GM23338 (cell line): ENCODE results near the gene CIAO2A. TPM values are rescaled to one million over a fixed set of nuclear protein-coding genes. Genes with fewer than 3 reads are reported as not detected.
A peak's percentile ranks its signal among the peaks of the same experiment; 100 is the strongest.

ENCODE experiments used
- ATAC-seq: fragments of 200-7000 bp; cut with Tn5 transposase; 3 replicates; pipeline ENCODE4 v1.9.1; 2020
- DNase-seq: peaks from one replicate; pipeline ENCODE4 v3.0.0-alpha.2; 2015; ENCODE audit warnings: low spot score
- H2AFZ ChIP-seq: fragments of 200-600 bp; sonication (generic); 2 replicates; pipeline ENCODE4 v1.8.0; 2016; ENCODE audit warnings: antibody characterized with exemption, mild to moderate bottlenecking, moderate library complexity
- H3F3A ChIP-seq: fragments of 200-600 bp; sonication (generic); replicated peaks from 2 replicates; pipeline ENCODE4 v1.8.0; 2017; ENCODE audit warnings: antibody characterized with exemption, mixed run types, low read depth
- H3K27ac ChIP-seq: fragments of 200-600 bp; sonication (generic); 2 replicates; pipeline ENCODE4 v1.6.1; 2016; ENCODE audit warnings: low read depth
- H3K27me3 ChIP-seq: fragments of 200-600 bp; sonication (generic); 2 replicates; pipeline ENCODE4 v1.8.0; 2016; ENCODE audit warnings: mild to moderate bottlenecking, mixed run types, moderate library complexity; ENCODE audit not compliant: insufficient read depth
- H3K36me3 ChIP-seq: fragments of 200-600 bp; sonication (generic); 2 replicates; pipeline ENCODE4 v1.8.0; 2016; ENCODE audit warnings: mild to moderate bottlenecking; ENCODE audit not compliant: insufficient read depth
- H3K4me1 ChIP-seq: fragments of 200-600 bp; sonication (generic); 2 replicates; pipeline ENCODE4 v1.8.0; 2016; ENCODE audit warnings: mild to moderate bottlenecking, moderate library complexity; ENCODE audit not compliant: insufficient read depth
- H3K4me2 ChIP-seq: fragments of 200-600 bp; sonication (generic); 2 replicates; pipeline ENCODE4 v1.7.1; 2017; ENCODE audit warnings: mixed run types
- H3K4me3 ChIP-seq: fragments of 200-600 bp; sonication (generic); 2 replicates; pipeline ENCODE4 v1.6.1; 2016; ENCODE audit warnings: mixed run types
- H3K79me2 ChIP-seq: fragments of 200-600 bp; sonication (generic); replicated peaks from 2 replicates; pipeline ENCODE4 v1.8.0; 2017; ENCODE audit warnings: mild to moderate bottlenecking; ENCODE audit not compliant: insufficient read depth
- H3K9me2 ChIP-seq: fragments of 200-600 bp; sonication (generic); 2 replicates; pipeline ENCODE4 v1.8.0; 2017; ENCODE audit not compliant: insufficient read depth
- H4K20me1 ChIP-seq: fragments of 200-600 bp; sonication (generic); replicated peaks from 2 replicates; pipeline ENCODE4 v1.8.0; 2017; ENCODE audit warnings: mild to moderate bottlenecking; ENCODE audit not compliant: insufficient read depth
- H3K27ac Mint-ChIP-seq: 2 replicates; pipeline ENCODE4 v1.8.0; 2020; ENCODE audit warnings: inconsistent platforms, mild to moderate bottlenecking, moderate library complexity, mixed read lengths
- H3K27me3 Mint-ChIP-seq: 3 replicates; pipeline ENCODE4 v1.8.0; 2022; ENCODE audit warnings: low read depth, mild to moderate bottlenecking, moderate library complexity, mixed read lengths, inconsistent platforms; ENCODE audit not compliant: insufficient read depth, poor library complexity
- H3K36me3 Mint-ChIP-seq: 3 replicates; pipeline ENCODE4 v1.8.0; 2021; ENCODE audit warnings: low read depth, mild to moderate bottlenecking, inconsistent platforms, moderate library complexity, mixed read lengths
- H3K4me1 Mint-ChIP-seq: 3 replicates; pipeline ENCODE4 v1.8.0; 2020; ENCODE audit warnings: mild to moderate bottlenecking, inconsistent platforms, mixed read lengths
- H3K4me3 Mint-ChIP-seq: 3 replicates; pipeline ENCODE4 v1.8.0; 2021; ENCODE audit warnings: moderate library complexity, mild to moderate bottlenecking, inconsistent platforms, mixed read lengths
- H3K9me3 Mint-ChIP-seq: 3 replicates; pipeline ENCODE4 v1.8.0; 2020; ENCODE audit warnings: moderate library complexity, mild to moderate bottlenecking, inconsistent platforms, mixed read lengths
- CREB1 ChIP-seq: fragments of 250-450 bp; sonication (Bioruptor Pico); IDR thresholded peaks from 2 replicates; pipeline ENCODE4 v1.5.0; 2020; ENCODE audit warnings: low read depth, mild to moderate bottlenecking, moderate library complexity
- CTCF ChIP-seq, 2 experiments: fragments of 200-600 bp in 1 of 2; sonication (generic) in 1 of 2; conservative IDR thresholded peaks; 2 replicates each; pipeline versions ENCODE4 v1.5.1 to v1.6.1; 2016 to 2017; ENCODE audit warnings: antibody characterized with exemption in 2 of 2, low read depth in 2 of 2, mild to moderate bottlenecking in 2 of 2, moderate library complexity in 1 of 2
- ETS1 ChIP-seq: IDR thresholded peaks from 2 replicates; pipeline ENCODE4 v1.6.1; 2016; ENCODE audit warnings: antibody characterized with exemption
- EZH2 ChIP-seq: fragments of 200-600 bp; sonication (generic); IDR thresholded peaks from one replicate; pipeline ENCODE4 v1.8.0; 2017; ENCODE audit warnings: antibody characterized with exemption, mild to moderate bottlenecking, low read depth; ENCODE audit not compliant: unreplicated experiment
- EZH2phosphoT487 ChIP-seq: fragments of 200-600 bp; sonication (generic); IDR thresholded peaks from one replicate; pipeline ENCODE4 v1.8.1; 2018; ENCODE audit warnings: antibody characterized with exemption; ENCODE audit not compliant: unreplicated experiment
- JUNB ChIP-seq: IDR thresholded peaks from one replicate; pipeline ENCODE4 v1.6.1; 2016; ENCODE audit warnings: antibody characterized with exemption; ENCODE audit not compliant: unreplicated experiment
- NANOG ChIP-seq: IDR thresholded peaks from 2 replicates; pipeline ENCODE4 v1.6.1; 2016; ENCODE audit warnings: antibody characterized with exemption, borderline replicate concordance
- POLR2AphosphoS5 ChIP-seq: IDR thresholded peaks from 2 replicates; pipeline ENCODE4 v1.6.1; 2016; ENCODE audit warnings: antibody characterized with exemption, low read depth
- STAT1 ChIP-seq: IDR thresholded peaks from one replicate; pipeline ENCODE4 v1.6.1; 2016; ENCODE audit warnings: antibody characterized with exemption; ENCODE audit not compliant: unreplicated experiment
- ZNF114 ChIP-seq: fragments of 250-450 bp; sonication (Bioruptor Pico); IDR thresholded peaks from 2 replicates; pipeline ENCODE4 v1.5.0; 2020; ENCODE audit warnings: mild to moderate bottlenecking, moderate library complexity
- ZNF331 ChIP-seq: fragments of 250-450 bp; sonication (Bioruptor Pico); IDR thresholded peaks from 2 replicates; pipeline ENCODE4 v1.5.0; 2020; ENCODE audit warnings: low read depth, mild to moderate bottlenecking, moderate library complexity
- polyA plus RNA-seq: library from polyadenylated mRNA; unstranded; fragments of >200 nt; fragmentation: Nextera tagmentation; extraction: Ambion mirVana; gene quantifications from 2 replicates; pipeline ENCODE4 v1.2.1, GENCODE V29; 2016
- total RNA-seq: library from RNA; depleted of rRNA; stranded (reverse); fragments of >200 nt; shearing (Covaris generic); gene quantifications from 2 replicates; pipeline ENCODE4 v1.2.3, GENCODE V29; 2014
- TF ChIP-seq, protein P1 (sequence below): IDR thresholded peaks from one replicate; pipeline ENCODE4 v1.6.1; 2018; ENCODE audit warnings: antibody characterized with exemption; ENCODE audit not compliant: unreplicated experiment

The CIAO2A gene
- total and polyA plus RNA-seq, 2 experiments from 2014 or later: 132 to 318 TPM

- no peak for TF ChIP-seq EZH2phosphoT487
- no peak for TF ChIP-seq CREB1
- TF ChIP-seq NANOG: no peak
- TF ChIP-seq JUNB: no peak
- no peak for TF ChIP-seq CTCF (conservative IDR thresholded peaks at IDR 0.05; ENCODE audit: low read depth in 2 of 2)
- no peak for TF ChIP-seq ETS1
- no peak for TF ChIP-seq POLR2AphosphoS5
- TF ChIP-seq STAT1: no peak
- TF ChIP-seq ZNF114 (CRISPR knock-in tag): no peak
- TF ChIP-seq EZH2: no peak
These were observed 44.8 kb upstream of the CIAO2A start (continued) for GRCh38 chr15:64138331-64138941.

DNA sequence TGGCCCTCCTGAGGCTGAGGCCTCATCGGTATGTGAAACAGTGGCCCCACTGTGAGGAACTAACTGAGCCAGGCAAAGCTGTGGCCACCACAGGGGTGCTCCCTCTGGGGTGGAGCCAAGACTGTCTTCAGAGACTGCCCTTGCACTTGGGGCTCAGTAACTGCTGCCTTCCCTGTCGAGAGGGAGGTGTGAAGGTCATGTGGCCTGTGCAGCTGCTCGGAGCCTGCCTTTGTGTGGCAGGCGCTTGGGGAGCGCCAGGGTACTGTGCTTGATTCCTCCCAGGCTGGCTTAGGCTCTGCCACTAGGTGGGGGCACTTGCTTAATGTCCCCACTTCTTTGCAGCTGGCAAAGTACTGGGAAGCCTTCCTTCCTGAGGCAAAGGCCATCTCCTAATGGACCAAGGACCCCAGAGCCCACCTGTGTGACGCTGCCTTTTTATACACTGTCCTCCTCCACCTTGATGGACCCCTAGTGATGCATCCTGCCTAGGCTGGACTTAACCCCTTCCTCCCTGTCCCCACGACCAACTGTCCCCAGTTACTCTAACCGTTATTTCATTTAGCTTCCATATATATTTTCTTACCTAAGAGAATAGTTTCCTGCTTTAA is 43.7 kb upstream of the CIAO2A start:
- ATAC-seq: peak; percentile 86

More for the DNA sequence above, 43.7 kb upstream of the CIAO2A start:
- TF ChIP-seq CREB1 (no peak), NANOG (no peak), ZNF331 (CRISPR knock-in tag) (no peak), POLR2AphosphoS5 (no peak), JUNB (no peak), CTCF (conservative IDR thresholded peaks at IDR 0.05; ENCODE audit: low read depth in 2 of 2) (peak; percentile 19 to 47; a peak in 3 of 4 replicates)
- TF ChIP-seq, protein P1, sequence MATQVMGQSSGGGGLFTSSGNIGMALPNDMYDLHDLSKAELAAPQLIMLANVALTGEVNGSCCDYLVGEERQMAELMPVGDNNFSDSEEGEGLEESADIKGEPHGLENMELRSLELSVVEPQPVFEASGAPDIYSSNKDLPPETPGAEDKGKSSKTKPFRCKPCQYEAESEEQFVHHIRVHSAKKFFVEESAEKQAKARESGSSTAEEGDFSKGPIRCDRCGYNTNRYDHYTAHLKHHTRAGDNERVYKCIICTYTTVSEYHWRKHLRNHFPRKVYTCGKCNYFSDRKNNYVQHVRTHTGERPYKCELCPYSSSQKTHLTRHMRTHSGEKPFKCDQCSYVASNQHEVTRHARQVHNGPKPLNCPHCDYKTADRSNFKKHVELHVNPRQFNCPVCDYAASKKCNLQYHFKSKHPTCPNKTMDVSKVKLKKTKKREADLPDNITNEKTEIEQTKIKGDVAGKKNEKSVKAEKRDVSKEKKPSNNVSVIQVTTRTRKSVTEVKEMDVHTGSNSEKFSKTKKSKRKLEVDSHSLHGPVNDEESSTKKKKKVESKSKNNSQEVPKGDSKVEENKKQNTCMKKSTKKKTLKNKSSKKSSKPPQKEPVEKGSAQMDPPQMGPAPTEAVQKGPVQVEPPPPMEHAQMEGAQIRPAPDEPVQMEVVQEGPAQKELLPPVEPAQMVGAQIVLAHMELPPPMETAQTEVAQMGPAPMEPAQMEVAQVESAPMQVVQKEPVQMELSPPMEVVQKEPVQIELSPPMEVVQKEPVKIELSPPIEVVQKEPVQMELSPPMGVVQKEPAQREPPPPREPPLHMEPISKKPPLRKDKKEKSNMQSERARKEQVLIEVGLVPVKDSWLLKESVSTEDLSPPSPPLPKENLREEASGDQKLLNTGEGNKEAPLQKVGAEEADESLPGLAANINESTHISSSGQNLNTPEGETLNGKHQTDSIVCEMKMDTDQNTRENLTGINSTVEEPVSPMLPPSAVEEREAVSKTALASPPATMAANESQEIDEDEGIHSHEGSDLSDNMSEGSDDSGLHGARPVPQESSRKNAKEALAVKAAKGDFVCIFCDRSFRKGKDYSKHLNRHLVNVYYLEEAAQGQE: no peak
- no peaks in the 10 kb centered on the region; the same call in 2 of the 3 replicates for H3K9me3 Mint-ChIP-seq
- H3K4me3 ChIP-seq: no peak overlapping the region
- H3K9me2 ChIP-seq: no peaks in the 10 kb centered on the region
- H3K27ac Mint-ChIP-seq: no peak overlapping the region
- peaks cover 6% of the 10 kb centered on the region for H3K27me3 Mint-ChIP-seq
- no peaks in the 10 kb centered on the region for H3K27me3 ChIP-seq
- DNase-seq: peak; percentile 27
- no peaks in the 10 kb centered on the region; the same call in 1 of the 2 replicates for H4K20me1 ChIP-seq
- 0 out of 2 replicates have a peak, but pooled peaks cover 3% of the 10 kb centered on the region for H3K36me3 ChIP-seq
- peaks cover 3% of the 10 kb centered on the region; the same call in 1 of the 2 replicates for H3K4me1 ChIP-seq
- H3K79me2 ChIP-seq: no peaks in the 10 kb centered on the region
- H3F3A ChIP-seq: peaks cover 4% of the 10 kb centered on the region; the same call in 1 of the 2 replicates
- H2AFZ ChIP-seq: no peak overlapping the region
- H3K4me3 Mint-ChIP-seq: no peak overlapping the region
- peaks cover 6% of the 10 kb centered on the region; the same call in 2 of the 3 replicates for H3K4me1 Mint-ChIP-seq
- no peak overlapping the region for H3K4me2 ChIP-seq
- no peak overlapping the region for H3K27ac ChIP-seq
- peaks cover 42% of the 10 kb centered on the region for H3K36me3 Mint-ChIP-seq
